Large intestine (tissue), 3 donors: ENCODE measurements around the gene PRKN. TPM values are rescaled to one million over a fixed set of nuclear protein-coding genes. Genes with fewer than 3 reads are reported as not detected.

Experiments used
- DNase-seq, 2 donors: peaks; one replicate each; pipeline versions ENCODE4 v3.0.0 to v3.0.0-alpha.2; 2013
- H3K27ac ChIP-seq: one replicate; pipeline ENCODE4 v1.5.1; 2013; ENCODE audit warnings: low read length
- H3K27me3 ChIP-seq: 2 replicates; pipeline ENCODE4 v1.6.1; 2013; ENCODE audit warnings: low read length; ENCODE audit not compliant: control insufficient read depth, insufficient read depth
- H3K36me3 ChIP-seq: 2 replicates; pipeline ENCODE4 v1.6.1; 2013; ENCODE audit warnings: low read length; ENCODE audit not compliant: control insufficient read depth, insufficient read depth
- H3K4me1 ChIP-seq: one replicate; pipeline ENCODE4 v1.6.1; 2013; ENCODE audit warnings: low read length; ENCODE audit not compliant: control insufficient read depth, insufficient read depth
- H3K4me3 ChIP-seq: one replicate; pipeline ENCODE4 v1.5.1; 2013; ENCODE audit warnings: low read length
- H3K9me3 ChIP-seq: one replicate; pipeline ENCODE4 v1.6.1; 2013; ENCODE audit warnings: mild to moderate bottlenecking, low read depth, low read length, moderate library complexity; ENCODE audit not compliant: control insufficient read depth
- WGBS: methylation state at CpG from one replicate; pipeline ENCODE4 v1.1.5; 2013; ENCODE audit warnings: low lambda C conversion rate; ENCODE audit not compliant: insufficient coverage; 5-methylcytosine and 5-hydroxymethylcytosine counted together
- polyA plus RNA-seq: library from polyadenylated mRNA; unstranded; fragments of 120-200 nt; gene quantifications from one replicate; pipeline ENCODE4 v1.2.1, GENCODE V29; 2013

PRKN gene
- polyA plus RNA-seq, 1 donor: 2.5 TPM

DNA sequence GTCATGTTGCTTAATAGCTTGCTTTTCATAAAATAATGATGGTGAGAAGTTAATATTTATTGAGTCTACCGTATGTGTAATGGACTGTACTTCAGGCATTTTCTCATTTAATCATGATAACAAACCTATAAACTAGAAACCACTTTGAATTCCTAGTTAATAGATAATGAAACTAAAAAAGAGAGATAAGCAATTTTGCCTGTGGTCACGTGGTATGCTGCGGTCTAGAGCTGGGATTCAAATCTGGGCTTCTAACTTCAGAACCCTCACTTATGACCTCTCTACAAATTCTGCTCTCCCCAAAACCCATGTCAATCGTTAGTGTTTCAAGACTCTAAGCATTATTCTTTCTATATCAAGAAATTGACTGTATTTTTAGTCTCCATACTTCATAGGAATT, 700.7 kb downstream of the PRKN start:
- H3K36me3 ChIP-seq: no peaks in the 10 kb centered on the region
- H3K27me3 ChIP-seq: no peaks in the 10 kb centered on the region
- no peak for DNase-seq
- H3K4me1 ChIP-seq: no peaks in the 10 kb centered on the region
- H3K4me3 ChIP-seq: no peak overlapping the region
- H3K27ac ChIP-seq: no peak overlapping the region
- H3K9me3 ChIP-seq: peaks cover 2% of the 10 kb centered on the region
- WGBS: 60% methylated on average over 1 of the region's 4 CpGs

- Histone ChIP-seq H3K27me3 (no peaks in the 10 kb centered on the region), H3K9me3 (peaks cover 2% of the 10 kb centered on the region), H3K4me3 (no peak overlapping the region), H3K4me1 (no peaks in the 10 kb centered on the region), H3K36me3 (no peaks in the 10 kb centered on the region), H3K27ac (no peak overlapping the region)
- 97% methylated on average over 5 of the region's 8 CpGs for WGBS
- DNase-seq: no peak
Observed at GRCh38 chr6:162026031-162026430, 701.5 kb downstream of the PRKN start.

GRCh38 chr6:162019349-162019748, 708.2 kb downstream of the PRKN start:
- no peak for DNase-seq
- no peak overlapping the region for H3K4me3 ChIP-seq
- H3K27ac ChIP-seq: no peak overlapping the region
- WGBS: no CpG with 5 or more reads among the region's 6 CpGs
- peaks cover 2% of the 10 kb centered on the region for H3K9me3 ChIP-seq
- no peaks in the 10 kb centered on the region for H3K27me3 ChIP-seq
- no peaks in the 10 kb centered on the region for H3K4me1 ChIP-seq
- no peaks in the 10 kb centered on the region for H3K36me3 ChIP-seq

DNA sequence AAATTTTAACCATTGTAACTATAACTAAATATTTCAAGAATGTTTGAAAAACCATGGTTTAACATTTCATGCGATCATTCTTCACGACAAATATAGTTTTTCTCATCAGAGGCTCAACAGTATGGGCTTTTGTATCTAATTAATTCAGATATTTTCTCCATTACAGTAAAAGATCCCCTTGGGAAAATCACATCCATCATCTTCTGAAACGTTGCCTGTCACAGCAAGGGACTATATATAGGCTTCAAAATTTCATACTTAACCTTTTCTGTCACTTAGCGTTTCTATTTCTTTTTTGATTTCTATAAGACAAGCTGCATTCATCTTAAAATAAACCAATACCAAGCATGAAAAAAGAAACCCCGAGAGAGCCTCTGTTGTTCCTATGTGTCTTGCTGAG, 710.0 kb downstream of the PRKN start:
- Histone ChIP-seq H3K9me3 (no peaks in the 10 kb centered on the region), H3K27me3 (no peaks in the 10 kb centered on the region), H3K36me3 (no peaks in the 10 kb centered on the region), H3K4me1 (no peaks in the 10 kb centered on the region), H3K4me3 (no peak overlapping the region), H3K27ac (no peak overlapping the region)
- WGBS: no CpG with 5 or more reads among the region's 5 CpGs
- DNase-seq: no peak

GRCh38 chr6:162014069-162014811, 713.3 kb downstream of the PRKN start:
- Histone ChIP-seq H3K9me3 (no peaks in the 10 kb centered on the region), H3K4me3 (no peak overlapping the region), H3K27me3 (no peaks in the 10 kb centered on the region), H3K4me1 (no peaks in the 10 kb centered on the region), H3K36me3 (no peaks in the 10 kb centered on the region), H3K27ac (no peak overlapping the region)
- no peak for DNase-seq
- 87% methylated on average over 3 of the region's 13 CpGs for WGBS

DNA sequence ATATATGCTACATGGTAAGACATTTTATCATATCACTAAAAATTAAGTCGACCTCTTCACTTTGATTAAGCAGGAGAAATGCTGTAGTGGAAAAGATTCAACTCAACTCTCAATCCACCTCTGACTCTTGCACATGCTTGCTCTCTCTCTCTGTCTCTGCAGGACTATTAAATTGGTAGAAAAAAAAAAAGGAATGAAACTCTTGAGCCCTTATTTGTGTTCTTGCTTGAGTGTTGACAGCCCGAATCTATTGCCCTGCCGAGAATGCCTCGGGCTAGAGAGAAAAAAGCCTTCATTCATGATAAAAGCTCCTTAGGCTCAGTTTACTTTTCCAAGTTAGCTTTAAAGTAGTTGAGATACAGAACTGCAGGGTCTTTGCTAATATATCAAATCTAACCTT, 722.2 kb downstream of the PRKN start:
- no peak for DNase-seq
- H3K27ac ChIP-seq: no peak overlapping the region
- no peaks in the 10 kb centered on the region for H3K27me3 ChIP-seq
- no peaks in the 10 kb centered on the region for H3K4me1 ChIP-seq
- no peaks in the 10 kb centered on the region for H3K36me3 ChIP-seq
- no peaks in the 10 kb centered on the region for H3K9me3 ChIP-seq
- no peak overlapping the region for H3K4me3 ChIP-seq
- 89% methylated on average over 1 of the region's 4 CpGs for WGBS

DNA sequence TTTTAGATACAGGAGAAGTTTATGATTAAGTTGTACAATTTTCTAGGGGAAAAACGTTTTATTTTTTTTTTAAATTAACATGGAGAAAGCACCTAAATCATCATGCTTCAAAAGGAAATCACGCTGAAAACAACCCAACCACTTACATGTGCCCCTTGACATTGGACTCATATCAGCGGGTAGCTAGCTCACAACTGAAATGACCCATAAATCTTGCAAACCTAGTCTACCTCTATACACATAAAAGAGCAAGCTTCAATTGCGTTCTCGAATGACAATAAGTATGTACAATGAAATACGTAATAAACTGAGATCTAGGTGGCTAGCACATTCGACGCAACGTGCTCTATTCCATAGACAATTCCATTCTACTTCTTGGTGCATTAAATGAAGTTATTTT, 730.8 kb downstream of the PRKN start:
- Histone ChIP-seq H3K4me1 (no peaks in the 10 kb centered on the region), H3K9me3 (peaks cover 2% of the 10 kb centered on the region), H3K27me3 (no peaks in the 10 kb centered on the region), H3K4me3 (no peak overlapping the region), H3K36me3 (no peaks in the 10 kb centered on the region), H3K27ac (no peak overlapping the region)
- 74% methylated on average over 3 of the region's 9 CpGs for WGBS
- no peak for DNase-seq

GRCh38 chr6:161985876-161986423, 741.6 kb downstream of the PRKN start:
- WGBS: no CpG with 5 or more reads among the region's 3 CpGs
- Histone ChIP-seq H3K4me3 (no peak overlapping the region), H3K27ac (no peak overlapping the region), H3K36me3 (no peaks in the 10 kb centered on the region), H3K9me3 (peaks cover 6% of the 10 kb centered on the region), H3K27me3 (no peaks in the 10 kb centered on the region), H3K4me1 (no peaks in the 10 kb centered on the region)
- no peak for DNase-seq

DNA sequence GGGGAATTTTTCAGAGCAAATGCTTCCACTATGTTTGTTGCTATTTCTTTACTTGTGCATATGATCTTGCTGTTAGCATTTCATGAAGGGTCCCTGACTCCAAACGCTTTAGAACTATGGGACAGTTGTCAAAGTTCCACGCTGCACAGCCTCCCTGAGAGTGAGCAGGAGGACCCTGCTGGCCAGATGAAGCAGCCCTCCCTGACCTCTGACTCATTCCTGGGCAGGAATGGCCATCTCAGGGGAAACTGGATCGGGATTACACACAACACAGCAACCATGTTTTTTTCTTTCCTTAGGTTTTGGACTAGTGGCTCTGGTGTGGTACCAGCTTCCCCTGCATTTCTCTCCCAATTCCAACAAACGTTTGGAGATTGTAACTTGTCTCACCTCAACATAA, 742.9 kb downstream of the PRKN start:
- no peak for DNase-seq
- 63% methylated on average over 1 of the region's 4 CpGs for WGBS
- H3K4me1 ChIP-seq: no peaks in the 10 kb centered on the region
- H3K27me3 ChIP-seq: no peaks in the 10 kb centered on the region
- H3K36me3 ChIP-seq: no peaks in the 10 kb centered on the region
- H3K4me3 ChIP-seq: no peak overlapping the region
- no peak overlapping the region for H3K27ac ChIP-seq
- H3K9me3 ChIP-seq: peaks cover 3% of the 10 kb centered on the region

GRCh38 chr6:161976553-161976952, 751.0 kb downstream of the PRKN start:
- DNase-seq: no peak
- Histone ChIP-seq H3K9me3 (no peaks in the 10 kb centered on the region), H3K4me3 (no peak overlapping the region), H3K27ac (no peak overlapping the region), H3K27me3 (no peaks in the 10 kb centered on the region), H3K36me3 (no peaks in the 10 kb centered on the region), H3K4me1 (no peaks in the 10 kb centered on the region)
- WGBS: no CpG with 5 or more reads among the region's 4 CpGs

GRCh38 chr6:161973064-161973463, 754.5 kb downstream of the PRKN start:
- H3K4me3 ChIP-seq: no peak overlapping the region
- 80% methylated on average over 1 of the region's 9 CpGs for WGBS
- no peak for DNase-seq
- H3K27me3 ChIP-seq: no peaks in the 10 kb centered on the region
- no peaks in the 10 kb centered on the region for H3K4me1 ChIP-seq
- H3K9me3 ChIP-seq: no peaks in the 10 kb centered on the region
- H3K27ac ChIP-seq: no peak overlapping the region
- H3K36me3 ChIP-seq: no peaks in the 10 kb centered on the region
